SK-N-SH treated with all-trans-retinoic acid at 6 μM for 48 hours (cell line): Measurements from ENCODE around the gene BRSK1.

Experiments
- ARNTL ChIP-seq: fragments of 450-650 bp; formaldehyde crosslinking; IDR thresholded peaks from 2 replicates; pipeline ENCODE4 v1.5.0; 2020; ENCODE audit warnings: low read depth, mild to moderate bottlenecking, moderate library complexity, borderline replicate concordance
- BACH2 ChIP-seq: fragments of 250-450 bp; sonication (Bioruptor Pico); IDR thresholded peaks from 2 replicates; pipeline ENCODE4 v1.9.0; 2021; ENCODE audit warnings: mild to moderate bottlenecking, borderline replicate concordance
- ESRRG ChIP-seq: fragments of 250-450 bp; sonication (Bioruptor Pico); IDR thresholded peaks from 2 replicates; pipeline ENCODE4 v1.6.1; 2021; ENCODE audit warnings: mild to moderate bottlenecking
- ISL1 ChIP-seq: fragments of 250-450 bp; sonication (Bioruptor Pico); IDR thresholded peaks from 2 replicates; pipeline ENCODE4 v2.1.2; 2022; ENCODE audit warnings: mild to moderate bottlenecking, moderate library complexity
- PATZ1 ChIP-seq: fragments of 250-450 bp; sonication (Bioruptor Pico); IDR thresholded peaks from 2 replicates; pipeline ENCODE4 v1.8.0; 2020; ENCODE audit warnings: mild to moderate bottlenecking, moderate library complexity, borderline replicate concordance
- PPARA ChIP-seq: fragments of 250-450 bp; sonication (Bioruptor Pico); IDR thresholded peaks from 2 replicates; pipeline ENCODE4 v1.5.0; 2020; ENCODE audit warnings: mild to moderate bottlenecking, borderline replicate concordance
- RARB ChIP-seq: fragments of 250-450 bp; sonication (Bioruptor Pico); IDR thresholded peaks from 2 replicates; pipeline ENCODE4 v1.8.0; 2021; ENCODE audit warnings: mild to moderate bottlenecking, moderate library complexity
- TCF4 ChIP-seq: fragments of 250-450 bp; sonication (Bioruptor Pico); IDR thresholded peaks from 2 replicates; pipeline ENCODE4 v1.8.0; 2021; ENCODE audit warnings: mild to moderate bottlenecking, moderate library complexity, borderline replicate concordance
- TOX ChIP-seq: fragments of 250-450 bp; sonication (Bioruptor Pico); IDR thresholded peaks from 2 replicates; pipeline ENCODE4 v1.8.0; 2021; ENCODE audit warnings: mild to moderate bottlenecking, moderate library complexity, borderline replicate concordance
- ZC3H10 ChIP-seq: fragments of 250-450 bp; sonication (Bioruptor Pico); IDR thresholded peaks from 2 replicates; pipeline ENCODE4 v1.5.1; 2021; ENCODE audit warnings: mild to moderate bottlenecking, moderate library complexity
- ZFP3 ChIP-seq: fragments of 250-450 bp; sonication (Bioruptor Pico); IDR thresholded peaks from 2 replicates; pipeline ENCODE4 v1.5.0; 2020; ENCODE audit warnings: mild to moderate bottlenecking, moderate library complexity
- ZFP30 ChIP-seq: fragments of 450-650 bp; formaldehyde crosslinking; IDR thresholded peaks from 2 replicates; pipeline ENCODE4 v1.5.0; 2022; ENCODE audit warnings: mild to moderate bottlenecking, moderate library complexity
- TF ChIP-seq, protein P1 (sequence below): fragments of 250-450 bp; sonication (Bioruptor Pico); IDR thresholded peaks from 2 replicates; pipeline ENCODE4 v1.5.1; 2021; ENCODE audit warnings: mild to moderate bottlenecking, moderate library complexity

DNA sequence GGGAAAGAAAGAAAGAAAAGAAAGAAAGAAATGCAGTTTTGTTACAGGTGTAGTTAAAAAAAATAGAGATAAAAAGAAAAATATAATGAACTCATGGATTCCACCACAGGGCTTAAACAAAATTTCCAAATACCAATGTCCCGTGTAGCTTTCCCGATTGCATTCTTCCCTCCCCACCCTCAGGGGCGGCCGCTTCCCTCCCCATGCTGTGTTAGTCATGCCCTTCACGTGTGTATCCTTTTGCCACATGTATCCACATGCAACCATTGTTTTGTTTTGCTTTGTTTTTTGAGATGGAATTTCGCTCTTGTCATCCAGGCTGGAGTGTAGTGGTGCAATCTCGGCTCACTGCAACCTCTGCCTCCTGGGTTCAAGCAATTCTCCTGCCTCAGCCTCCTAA is 52.3 kb downstream of the BRSK1 start:
- TF ChIP-seq ZFP3 (CRISPR knock-in tag) (no peak), PATZ1 (no peak), PPARA (CRISPR knock-in tag) (no peak), TCF4 (CRISPR knock-in tag) (no peak), ISL1 (CRISPR knock-in tag) (no peak), ESRRG (no peak), ZC3H10 (CRISPR knock-in tag) (no peak), TOX (no peak), RARB (CRISPR knock-in tag) (no peak), ZFP30 (CRISPR knock-in tag) (no peak), ARNTL (CRISPR knock-in tag) (no peak), BACH2 (CRISPR knock-in tag) (no peak)
- TF ChIP-seq, protein P1, sequence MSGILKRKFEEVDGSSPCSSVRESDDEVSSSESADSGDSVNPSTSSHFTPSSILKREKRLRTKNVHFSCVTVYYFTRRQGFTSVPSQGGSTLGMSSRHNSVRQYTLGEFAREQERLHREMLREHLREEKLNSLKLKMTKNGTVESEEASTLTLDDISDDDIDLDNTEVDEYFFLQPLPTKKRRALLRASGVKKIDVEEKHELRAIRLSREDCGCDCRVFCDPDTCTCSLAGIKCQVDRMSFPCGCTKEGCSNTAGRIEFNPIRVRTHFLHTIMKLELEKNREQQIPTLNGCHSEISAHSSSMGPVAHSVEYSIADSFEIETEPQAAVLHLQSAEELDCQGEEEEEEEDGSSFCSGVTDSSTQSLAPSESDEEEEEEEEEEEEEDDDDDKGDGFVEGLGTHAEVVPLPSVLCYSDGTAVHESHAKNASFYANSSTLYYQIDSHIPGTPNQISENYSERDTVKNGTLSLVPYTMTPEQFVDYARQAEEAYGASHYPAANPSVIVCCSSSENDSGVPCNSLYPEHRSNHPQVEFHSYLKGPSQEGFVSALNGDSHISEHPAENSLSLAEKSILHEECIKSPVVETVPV (CRISPR knock-in tag), result no peak
